ENCODE results near the gene SLC7A8.

Gene SLC7A8

GRCh38 chr14:23173031-23173430, 10.4 kb downstream of the SLC7A8 start:
- Histone ChIP-seq H3K4me3 (ENCODE audit: low read depth, low read length) (no peak overlapping the region), H3K27ac (no peak overlapping the region), H3K27me3 (replicated peaks) (peaks cover 2% of the 10 kb centered on the region), H3K36me3 (replicated peaks) (no peaks in the 10 kb centered on the region)
- no peak for DNase-seq
- TF ChIP-seq CTCF (IDR thresholded peaks at IDR 0.05; ENCODE audit: low read depth, low read length, missing control alignments): no peak
- in situ Hi-C loops (cut with HindIII; ENCODE audit: low pct_ligation_motif_present, low sequenced_read_pairs): no loop called here

- H3K27ac ChIP-seq: no peak overlapping the region
- no peak for TF ChIP-seq CTCF (IDR thresholded peaks at IDR 0.05; ENCODE audit: low read depth, low read length, missing control alignments)
- no peak overlapping the region for H3K4me3 ChIP-seq (ENCODE audit: low read depth, low read length)
- in situ Hi-C loops (cut with HindIII; ENCODE audit: low pct_ligation_motif_present, low sequenced_read_pairs): no loop called here
- H3K36me3 ChIP-seq (replicated peaks): no peaks in the 10 kb centered on the region
- H3K27me3 ChIP-seq (replicated peaks): no peaks in the 10 kb centered on the region
- no peak for DNase-seq
Observed at GRCh38 chr14:23172574-23172973, 10.9 kb downstream of the SLC7A8 start.

- in situ Hi-C loops (cut with HindIII; ENCODE audit: low pct_ligation_motif_present, low sequenced_read_pairs): no loop called here
- Histone ChIP-seq H3K36me3 (replicated peaks) (no peaks in the 10 kb centered on the region), H3K4me3 (ENCODE audit: low read depth, low read length) (no peak overlapping the region), H3K27me3 (replicated peaks) (no peaks in the 10 kb centered on the region), H3K27ac (no peak overlapping the region)
- TF ChIP-seq CTCF (IDR thresholded peaks at IDR 0.05; ENCODE audit: low read depth, low read length, missing control alignments): no peak
- no peak for DNase-seq
Observed at GRCh38 chr14:23172096-23172495, 11.4 kb downstream of the SLC7A8 start.

GRCh38 chr14:23171222-23171975, 12.1 kb downstream of the SLC7A8 start:
- H3K27me3 ChIP-seq (replicated peaks): no peaks in the 10 kb centered on the region
- H3K36me3 ChIP-seq (replicated peaks): no peaks in the 10 kb centered on the region
- H3K4me3 ChIP-seq (ENCODE audit: low read depth, low read length): no peak overlapping the region
- DNase-seq: no peak
- in situ Hi-C loops (cut with HindIII; ENCODE audit: low pct_ligation_motif_present, low sequenced_read_pairs): no loop called here
- no peak overlapping the region for H3K27ac ChIP-seq
- TF ChIP-seq CTCF (IDR thresholded peaks at IDR 0.05; ENCODE audit: low read depth, low read length, missing control alignments): no peak

GRCh38 chr14:23169622-23170021, 13.8 kb downstream of the SLC7A8 start:
- Histone ChIP-seq H3K4me3 (ENCODE audit: low read depth, low read length) (no peak overlapping the region), H3K27ac (no peak overlapping the region), H3K36me3 (replicated peaks) (no peaks in the 10 kb centered on the region), H3K27me3 (replicated peaks) (no peaks in the 10 kb centered on the region)
- DNase-seq: no peak
- no peak for TF ChIP-seq CTCF (IDR thresholded peaks at IDR 0.05; ENCODE audit: low read depth, low read length, missing control alignments)
- in situ Hi-C loops (cut with HindIII; ENCODE audit: low pct_ligation_motif_present, low sequenced_read_pairs): no loop called here

- Histone ChIP-seq H3K27ac (no peak overlapping the region), H3K4me3 (ENCODE audit: low read depth, low read length) (no peak overlapping the region), H3K27me3 (replicated peaks) (no peaks in the 10 kb centered on the region), H3K36me3 (replicated peaks) (no peaks in the 10 kb centered on the region)
- in situ Hi-C loops (cut with HindIII; ENCODE audit: low pct_ligation_motif_present, low sequenced_read_pairs): no loop called here
- TF ChIP-seq CTCF (IDR thresholded peaks at IDR 0.05; ENCODE audit: low read depth, low read length, missing control alignments): no peak
- DNase-seq: no peak
Observed at GRCh38 chr14:23168246-23168645, 15.2 kb downstream of the SLC7A8 start.
